ENCODE data around the gene CNTNAP2. TPM values are rescaled to one million over a fixed set of nuclear protein-coding genes. Genes with fewer than 3 reads are reported as not detected.

The CNTNAP2 gene
- total and polyA plus RNA-seq, 2 of the 13 experiments (the other 11 are each of a cell fraction or from before 2014, with no cell fraction given): 0.40 to 0.42 TPM

GRCh38 chr7:147380926-147381325, 1264.3 kb downstream of the CNTNAP2 start:
- POLR2A ChIA-PET: no interaction called here
- in situ Hi-C loops (cut with HindIII; ENCODE audit: extremely low pct_ligation_motif_present, low pct_unique_long_range_greater_than_20kb): no loop called here
- H3K4me2 ChIP-seq (ENCODE audit: low read depth, low read length): no peak overlapping the region
- DNase-seq (ENCODE audit: low spot score): no peak
- CTCF ChIA-PET (ENCODE audit: low intra/inter-chr PET ratio, low total read pairs): no interaction called here
- H3K4me1 ChIP-seq (ENCODE audit: insufficient read depth, low read length): no peaks in the 10 kb centered on the region
- no peak overlapping the region for H3K4me3 ChIP-seq (replicated peaks in 1 of 3; ENCODE audit: insufficient read depth in 1 of 3, low read depth in 2 of 3, low read length in 3 of 3)
- no peak overlapping the region for H2AFZ ChIP-seq (ENCODE audit: low read length)
- no peaks in the 10 kb centered on the region for H4K20me1 ChIP-seq (ENCODE audit: insufficient read depth, low read length)
- WGBS (ENCODE audit: low lambda C conversion rate): 4% methylated on average over 5 of the region's 5 CpGs
- TF ChIP-seq ZNF10 (CRISPR knock-in tag; IDR thresholded peaks at IDR 0.05; ENCODE audit: borderline replicate concordance, low read depth): no peak
- TF ChIP-seq ZNF362 (CRISPR knock-in tag; IDR thresholded peaks at IDR 0.05; ENCODE audit: borderline replicate concordance): no peak
- TF ChIP-seq KLF6 (CRISPR knock-in tag; IDR thresholded peaks at IDR 0.05): no peak
- TF ChIP-seq RCOR2 (CRISPR knock-in tag; IDR thresholded peaks at IDR 0.05): no peak
- no peak for TF ChIP-seq MTERF4 (CRISPR knock-in tag; IDR thresholded peaks at IDR 0.05)
- no peak for TF ChIP-seq NFKBIZ (CRISPR knock-in tag; IDR thresholded peaks at IDR 0.05)
- no peak for TF ChIP-seq RELA (CRISPR knock-in tag; IDR thresholded peaks at IDR 0.05)
- TF ChIP-seq JARID2 (CRISPR knock-in tag; IDR thresholded peaks at IDR 0.05; ENCODE audit: insufficient replicate concordance): no peak
- no peak for TF ChIP-seq ZNF350 (CRISPR knock-in tag; IDR thresholded peaks at IDR 0.05; ENCODE audit: borderline replicate concordance, low read depth)
- H3K79me2 ChIP-seq (ENCODE audit: insufficient read depth, low read length): no peaks in the 10 kb centered on the region
- no peak for FAIRE-seq
- H3K36me3 ChIP-seq (replicated peaks in 1 of 2; ENCODE audit: control insufficient read depth in 1 of 2, insufficient read depth in 2 of 2, low read length in 2 of 2): no peaks in the 10 kb centered on the region
- ATAC-seq: no peak
- no peaks in the 10 kb centered on the region for H3K27me3 ChIP-seq (ENCODE audit: control insufficient read depth in 1 of 2, insufficient read depth in 2 of 2, low read length in 2 of 2)
- no peak overlapping the region for H3K27ac ChIP-seq (ENCODE audit: extremely low read length, insufficient read depth, low read length)
- intact Hi-C loops (cut with micrococcal nuclease; ENCODE audit: unreplicated experiment): no loop called here
- no TSS peak for BruUV-seq (replicated peaks)
- peaks cover 55% of the 10 kb centered on the region for H3K9me3 ChIP-seq (ENCODE audit: low read length)
- no peak overlapping the region for H3K9ac ChIP-seq (ENCODE audit: insufficient read depth, low read depth, low read length)
